ENCODE results near the gene GSTCD. TPM values are rescaled to one million over a fixed set of nuclear protein-coding genes. Genes with fewer than 3 reads are reported as not detected.

The GSTCD gene
- total RNA-seq, 4 donors from 2014 or later = 8.2 to 19.6 (median 11.4) TPM

GRCh38 chr4:105828074-105828473 is 119.5 kb downstream of the GSTCD start:
- Histone ChIP-seq H3K4me1 (no peaks in the 10 kb centered on the region), H3K27me3 (no peaks in the 10 kb centered on the region), H3K9me3 (no peaks in the 10 kb centered on the region), H3K4me3 (no peak overlapping the region), H3K27ac (no peak overlapping the region), H3K36me3 (no peaks in the 10 kb centered on the region)
- WGBS = 98% methylated on average over 2 of the region's 2 CpGs
- TF ChIP-seq EP300 (IDR thresholded peaks at IDR 0.05) (no peak), POLR2A (IDR thresholded peaks at IDR 0.05) (no peak), CTCF (IDR thresholded peaks at IDR 0.05) (no peak), POLR2AphosphoS5 (IDR thresholded peaks at IDR 0.05) (no peak)
- no peak for DNase-seq (ENCODE audit: low spot score in 2 of 2)

- Histone ChIP-seq H3K4me3 (no peak overlapping the region), H3K27me3 (no peaks in the 10 kb centered on the region), H3K27ac (no peak overlapping the region), H3K4me1 (no peaks in the 10 kb centered on the region), H3K9me3 (no peaks in the 10 kb centered on the region), H3K36me3 (peaks cover 13% of the 10 kb centered on the region)
- DNase-seq (ENCODE audit: low spot score in 2 of 2) = no peak
- no peak for TF ChIP-seq EP300 (IDR thresholded peaks at IDR 0.05)
- TF ChIP-seq POLR2AphosphoS5 (IDR thresholded peaks at IDR 0.05) = no peak
- TF ChIP-seq CTCF (IDR thresholded peaks at IDR 0.05) = no peak
- TF ChIP-seq POLR2A (IDR thresholded peaks at IDR 0.05) = no peak
- WGBS = 97% methylated on average over 2 of the region's 2 CpGs
These were observed 122.6 kb downstream of the GSTCD start for GRCh38 chr4:105831189-105831588.

GRCh38 chr4:105835177-105835576 is 126.6 kb downstream of the GSTCD start:
- H3K4me1 ChIP-seq = no peaks in the 10 kb centered on the region
- no peak for DNase-seq (ENCODE audit: low spot score in 2 of 2)
- 94% methylated on average over 5 of the region's 6 CpGs for WGBS
- H3K36me3 ChIP-seq = peaks cover 28% of the 10 kb centered on the region
- no peak overlapping the region for H3K4me3 ChIP-seq
- TF ChIP-seq EP300 (IDR thresholded peaks at IDR 0.05) (no peak), POLR2AphosphoS5 (IDR thresholded peaks at IDR 0.05) (no peak), POLR2A (IDR thresholded peaks at IDR 0.05) (no peak), CTCF (IDR thresholded peaks at IDR 0.05) (no peak)
- no peaks in the 10 kb centered on the region for H3K27me3 ChIP-seq
- H3K27ac ChIP-seq = no peak overlapping the region
- no peaks in the 10 kb centered on the region for H3K9me3 ChIP-seq

GRCh38 chr4:105836537-105836936 is 128.0 kb downstream of the GSTCD start:
- Histone ChIP-seq H3K4me1 (no peaks in the 10 kb centered on the region), H3K27ac (no peak overlapping the region), H3K4me3 (no peak overlapping the region), H3K36me3 (peaks cover 28% of the 10 kb centered on the region), H3K27me3 (no peaks in the 10 kb centered on the region), H3K9me3 (no peaks in the 10 kb centered on the region)
- no peak for TF ChIP-seq EP300 (IDR thresholded peaks at IDR 0.05)
- TF ChIP-seq POLR2AphosphoS5 (IDR thresholded peaks at IDR 0.05) = no peak
- no peak for TF ChIP-seq POLR2A (IDR thresholded peaks at IDR 0.05)
- no peak for TF ChIP-seq CTCF (IDR thresholded peaks at IDR 0.05)
- 86% methylated on average over 3 of the region's 3 CpGs for WGBS
- no peak for DNase-seq (ENCODE audit: low spot score in 2 of 2)

- Histone ChIP-seq H3K4me3 (no peak overlapping the region), H3K27me3 (no peaks in the 10 kb centered on the region), H3K36me3 (peaks cover 28% of the 10 kb centered on the region), H3K9me3 (no peaks in the 10 kb centered on the region), H3K4me1 (no peaks in the 10 kb centered on the region), H3K27ac (no peak overlapping the region)
- DNase-seq (ENCODE audit: low spot score in 2 of 2) = no peak
- 81% methylated on average over 2 of the region's 2 CpGs for WGBS
- no peak for TF ChIP-seq EP300 (IDR thresholded peaks at IDR 0.05)
These were observed 128.5 kb downstream of the GSTCD start for GRCh38 chr4:105837037-105837436.

GRCh38 chr4:105838082-105838481 is 129.5 kb downstream of the GSTCD start:
- 78% methylated on average over 1 of the region's 1 CpG for WGBS
- peaks cover 32% of the 10 kb centered on the region for H3K36me3 ChIP-seq
- H3K4me3 ChIP-seq = no peak overlapping the region
- H3K4me1 ChIP-seq = no peaks in the 10 kb centered on the region
- no peaks in the 10 kb centered on the region for H3K27me3 ChIP-seq
- no peak for TF ChIP-seq CTCF (IDR thresholded peaks at IDR 0.05)
- TF ChIP-seq POLR2AphosphoS5 (IDR thresholded peaks at IDR 0.05) = no peak
- no peaks in the 10 kb centered on the region for H3K9me3 ChIP-seq
- no peak for DNase-seq (ENCODE audit: low spot score in 2 of 2)
- H3K27ac ChIP-seq = no peak overlapping the region
